K562 (cell line): ENCODE results near the gene DSE. TPM values are rescaled to one million over a fixed set of nuclear protein-coding genes. Genes with fewer than 3 reads are reported as not detected.

Source experiments
- ATAC-seq: fragments of 200-7000 bp; cut with Tn5 transposase; 3 replicates; pipeline ENCODE4 v1.9.1; 2020; ENCODE audit warnings: moderate library complexity
- BruUV-seq: library from RNA; stranded (reverse); fragments of 400-500 nt; replicated peaks from 2 replicates; lab custom pipeline; 2021; lab: Mats Ljungman, UMichigan
- CTCF ChIA-PET: fragments of 300-600 bp; formaldehyde crosslinking; extraction: SDS; loops from one replicate; lab custom pipeline; 2021; ENCODE audit warnings: low intra/inter-chr PET ratio; lab: Yijun Ruan, JAX
- POLR2A ChIA-PET: fragments of 300-600, 350-650 bp; sonication (Branson Sonifier 250); formaldehyde crosslinking; extraction: SDS; loops from one replicate; lab custom pipeline; 2021; ENCODE audit warnings: antibody characterized with exemption, inconsistent platforms; lab: Yijun Ruan, JAX
- DNase-seq, 4 experiments: peaks; one replicate each; pipeline versions ENCODE4 v3.0.0 to v3.0.0-alpha.2; 2011 to 2018; ENCODE audit warnings: low spot score in 3 of 4, mixed read lengths in 3 of 4; ENCODE audit errors: extremely low read depth in 1 of 4
- FAIRE-seq: peaks from 2 replicates; lab custom pipeline; 2011; peaks lifted over from hg19 to GRCh38; lab: Jason Lieb, UNC
- H2AFZ ChIP-seq: 2 replicates; pipeline ENCODE4 v1.6.0; 2011; ENCODE audit warnings: low read depth, low read length, control low read depth, inconsistent platforms
- H3K27ac ChIP-seq: fragments of 200-600 bp; 3 replicates; pipeline ENCODE4 v1.8.0; 2011; ENCODE audit warnings: low read depth, mild to moderate bottlenecking, control low read depth, inconsistent platforms, low read length, moderate library complexity, mixed read lengths; ENCODE audit errors: extremely low read depth
- H3K27me3 ChIP-seq, 2 experiments: fragments of 300-600 bp in 1 of 2; 2 replicates in 1 of 2; 3 replicates in 1 of 2; pipeline versions ENCODE4 v1.6.0 to v1.8.0; 2011; ENCODE audit warnings: inconsistent platforms in 2 of 2, low read length in 2 of 2, mild to moderate bottlenecking in 1 of 2, mixed read lengths in 1 of 2, moderate library complexity in 1 of 2; ENCODE audit not compliant: control insufficient read depth in 2 of 2, insufficient read depth in 2 of 2
- H3K36me3 ChIP-seq: fragments of 300-600 bp; 3 replicates; pipeline ENCODE4 v1.8.0; 2011; ENCODE audit warnings: mild to moderate bottlenecking, low read length, inconsistent platforms; ENCODE audit not compliant: control insufficient read depth, insufficient read depth
- H3K4me1 ChIP-seq, 2 experiments: fragments of 200-600 bp in 1 of 2; replicated peaks in 1 of 2; 2 replicates in 1 of 2; 3 replicates in 1 of 2; pipeline versions ENCODE4 v1.5.1 to v1.8.0; 2011; ENCODE audit warnings: inconsistent platforms in 2 of 2, low read length in 2 of 2, mild to moderate bottlenecking in 1 of 2, mixed read lengths in 1 of 2, moderate library complexity in 1 of 2; ENCODE audit not compliant: control insufficient read depth in 2 of 2, insufficient read depth in 2 of 2
- H3K4me2 ChIP-seq: 2 replicates; pipeline ENCODE4 v1.6.1; 2011; ENCODE audit warnings: low read length, control low read depth, inconsistent platforms, mixed read lengths; ENCODE audit not compliant: insufficient read depth
- H3K4me3 ChIP-seq: fragments of 200-600 bp; sonication (generic), shearing (Covaris generic); 2 replicates; pipeline ENCODE4 v1.5.1; 2016; ENCODE audit warnings: control low read depth, inconsistent platforms
- H3K79me2 ChIP-seq: fragments of 200-600 bp; 3 replicates; pipeline ENCODE4 v1.8.0; 2011; ENCODE audit warnings: low read length, inconsistent platforms; ENCODE audit not compliant: control insufficient read depth, insufficient read depth
- H3K9ac ChIP-seq, 2 experiments: 2 replicates each; pipeline versions ENCODE4 v1.6.0 to v1.6.1; 2011; ENCODE audit warnings: low read depth in 2 of 2, low read length in 2 of 2, control low read depth in 1 of 2, inconsistent platforms in 1 of 2, mild to moderate bottlenecking in 1 of 2, mixed read lengths in 1 of 2; ENCODE audit not compliant: insufficient read depth in 1 of 2
- H3K9me1 ChIP-seq: one replicate; pipeline ENCODE4 v1.6.0; 2011; ENCODE audit warnings: inconsistent platforms, mild to moderate bottlenecking, low read length, moderate library complexity; ENCODE audit not compliant: control insufficient read depth, insufficient read depth
- H3K9me3 ChIP-seq: replicated peaks from 2 replicates; pipeline ENCODE4 v1.5.1; 2011; ENCODE audit warnings: low read depth, low read length, inconsistent platforms; ENCODE audit not compliant: control insufficient read depth, insufficient read depth
- H4K20me1 ChIP-seq: replicated peaks from 2 replicates; pipeline ENCODE4 v1.6.1; 2011; ENCODE audit warnings: low read length, inconsistent platforms, mixed read lengths; ENCODE audit not compliant: control insufficient read depth, insufficient read depth
- CHD1 ChIP-seq: fragments of 200-600 bp; sonication (generic); IDR thresholded peaks from one replicate; pipeline ENCODE4 v1.6.1; 2012; ENCODE audit warnings: mild to moderate bottlenecking, moderate library complexity, low read length, inconsistent platforms
- CREM ChIP-seq: IDR thresholded peaks from 2 replicates; pipeline ENCODE4 v1.6.1; 2014; ENCODE audit warnings: antibody characterized with exemption, low read depth
- KHSRP ChIP-seq: fragments of 450-650 bp; IDR thresholded peaks from 2 replicates; pipeline ENCODE4 v1.6.1; 2017
- MTA3 ChIP-seq: fragments of 450-650 bp; formaldehyde crosslinking; IDR thresholded peaks from 2 replicates; pipeline ENCODE4 v1.6.1; 2017; ENCODE audit warnings: mild to moderate bottlenecking, borderline replicate concordance
- NFRKB ChIP-seq: fragments of 450-650 bp; IDR thresholded peaks from 2 replicates; pipeline ENCODE4 v1.6.1; 2016; ENCODE audit warnings: low read depth
- TEAD1 ChIP-seq, 2 experiments: fragments of 450-650 bp in 1 of 2; sonication (generic) in 1 of 2; formaldehyde crosslinking; IDR thresholded peaks; 2 replicates each; pipeline versions ENCODE4 v1.4.0 to v1.8.0; 2020 to 2022; ENCODE audit warnings: mild to moderate bottlenecking in 2 of 2, missing genetic modification reagents in 1 of 2
- WGBS: fragments of 100-300 bp; shearing (Covaris generic); methylation state at CpG from one replicate; pipeline ENCODE4 v1.1.6; 2016; ENCODE audit warnings: low coverage, mixed read lengths; ENCODE audit not compliant: insufficient coverage; ENCODE audit errors: missing lambda C conversion rate; 5-methylcytosine and 5-hydroxymethylcytosine counted together
- in situ Hi-C: fragments of 300-500 bp; cut with MboI; formaldehyde crosslinking; loops from 4 replicates; pipeline ENCODE4 v1.15.0; 2018; ENCODE audit warnings: inconsistent platforms, mixed read lengths
- intact Hi-C: fragments of 100-400 bp; cut with micrococcal nuclease; formaldehyde crosslinking; loops from 2 replicates; pipeline ENCODE4 v1.14.2; 2022
- polyA plus RNA-seq, 8 experiments: library from polyadenylated mRNA; depleted of rRNA in 4 of 8; stranded (reverse) in 5 of 8; unstranded in 3 of 8; fragments of >200 nt; fragmentation: Nextera tagmentation in 2 of 8; fragmentation: Illumina TruSeq in 1 of 8; extraction: Ambion mirVana in 2 of 8; extraction: Trizol in 1 of 8; gene quantifications; 2 replicates each; pipeline versions ENCODE4 v1.2.1 to v1.2.3, GENCODE V29; 2011 to 2014; ENCODE audit warnings: inconsistent platforms in 1 of 8, missing spikeins in 1 of 8
- total RNA-seq, 7 experiments: library from RNA; depleted of rRNA in 6 of 7; stranded (reverse); fragments of >200 nt in 6 of 7; fragmentation: Illumina TruSeq in 2 of 7; extraction: Trizol in 2 of 7; gene quantifications; 2 replicates each; pipeline versions ENCODE4 v1.2.1 to v1.2.3, GENCODE V29; 2011 to 2021; ENCODE audit warnings: low replicate concordance in 1 of 7
- TF ChIP-seq, protein P1 (sequence below): sonication (generic); formaldehyde crosslinking; IDR thresholded peaks from 2 replicates; pipeline ENCODE4 v1.5.0; 2020; ENCODE audit warnings: missing genetic modification reagents
- TF ChIP-seq, protein P2 (sequence below): fragments of 250-450 bp; sonication (Bioruptor Pico); IDR thresholded peaks from 2 replicates; pipeline ENCODE4 v1.5.0; 2021; ENCODE audit warnings: mild to moderate bottlenecking, moderate library complexity
- TF ChIP-seq, protein P3 (sequence below), 2 experiments: IDR thresholded peaks; 2 replicates each; pipeline ENCODE4 v1.6.1; 2012; ENCODE audit warnings: improper control_type of control experiment in 2 of 2, low read depth in 2 of 2, low read length in 2 of 2, borderline replicate concordance in 1 of 2

The DSE gene
- total and polyA plus RNA-seq, 9 of the 15 experiments (the other 6 are each of a cell fraction or from before 2014, with no cell fraction given): 0.49 to 1.7 (median 0.79) TPM

DNA sequence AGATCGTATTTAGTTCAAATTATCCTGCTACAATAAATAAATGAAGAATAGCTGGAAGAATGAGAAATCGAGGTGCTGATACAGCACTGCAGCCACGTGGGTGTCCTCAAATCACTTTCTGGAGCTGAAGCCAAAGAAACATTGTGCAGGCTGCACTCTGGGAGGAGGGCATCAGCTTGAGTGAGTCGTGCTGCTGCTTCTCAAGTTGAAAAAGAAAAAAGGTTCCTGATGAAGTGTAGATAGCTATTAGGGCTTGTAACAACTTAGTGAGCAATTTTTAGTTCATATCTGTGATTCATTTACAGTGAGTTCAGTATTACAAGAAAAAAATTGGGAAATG lies 40.5 kb downstream of the DSE start:
- ATAC-seq (no peak), FAIRE-seq (no peak), DNase-seq (no peak)
- Histone ChIP-seq H3K36me3 (no peaks in the 10 kb centered on the region), H3K9me1 (no peaks in the 10 kb centered on the region), H3K9me3 (no peaks in the 10 kb centered on the region; the same call in 1 of the 2 replicates), H3K27me3 (no peaks in the 10 kb centered on the region; a peak in 1 of 5 replicates), H4K20me1 (no peaks in the 10 kb centered on the region), H3K79me2 (no peaks in the 10 kb centered on the region), H3K4me3 (no peak overlapping the region), H3K4me1 (peaks cover 2 to 8% of the 10 kb centered on the region in 2 experiments; a peak in 2 of 5 replicates), H3K4me2 (no peak overlapping the region), H3K27ac (no peak overlapping the region), H3K9ac (no peak overlapping the region), H2AFZ (no peak overlapping the region)
- no TSS peak for BruUV-seq
- intact Hi-C loops: no loop called here
- WGBS: 2% methylated on average over 4 of the region's 4 CpGs
- in situ Hi-C loops: no loop called here
- ChIA-PET POLR2A (interaction anchor here (0.6 kb wide), 1 partner anchor 129 kb away, joined by 3 read pairs; no protein-coding TSS in a partner anchor), CTCF (no interaction called here)
- no peak for TF ChIP-seq NFRKB

DNA sequence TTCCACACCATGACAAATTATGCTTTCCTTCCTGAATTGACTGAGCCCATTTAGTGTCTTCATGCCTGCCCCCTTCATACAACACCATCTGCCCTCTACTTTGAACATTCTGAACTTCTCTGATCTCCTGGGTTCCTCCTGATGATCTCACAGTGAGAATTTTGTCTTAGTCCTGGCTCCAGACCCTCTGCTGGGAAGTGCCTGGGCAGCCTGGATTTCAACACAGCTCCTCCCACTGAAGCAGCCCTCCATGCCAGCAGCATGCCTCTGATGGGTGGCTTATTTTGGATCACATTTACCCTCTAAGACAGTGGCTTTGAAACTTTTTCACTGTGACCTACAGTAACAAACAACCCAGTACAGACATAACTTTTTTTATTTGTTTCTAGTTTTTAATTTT lies 41.5 kb downstream of the DSE start:
- Histone ChIP-seq H3K27me3 (no peaks in the 10 kb centered on the region; a peak in 1 of 5 replicates), H3K79me2 (no peaks in the 10 kb centered on the region), H2AFZ (no peak overlapping the region), H3K9ac (no peak overlapping the region), H3K36me3 (no peaks in the 10 kb centered on the region), H4K20me1 (no peaks in the 10 kb centered on the region), H3K4me3 (no peak overlapping the region), H3K4me2 (no peak overlapping the region), H3K27ac (no peak overlapping the region), H3K9me1 (no peaks in the 10 kb centered on the region), H3K9me3 (no peaks in the 10 kb centered on the region; the same call in 1 of the 2 replicates), H3K4me1 (peaks cover 0 to 4% of the 10 kb centered on the region in 2 experiments; a peak in 1 of 5 replicates)
- ATAC-seq: no peak
- intact Hi-C loops (no loop called here), in situ Hi-C loops (no loop called here)
- no peak for DNase-seq
- no peak for FAIRE-seq
- ChIA-PET CTCF (no interaction called here), POLR2A (no interaction called here)
- no TSS peak for BruUV-seq
- no peak for TF ChIP-seq CHD1
- TF ChIP-seq KHSRP: no peak
- no peak for TF ChIP-seq CREM
- TF ChIP-seq MTA3: no peak
- no peak for TF ChIP-seq TEAD1 (CRISPR knock-in tag; IDR thresholded peaks at IDR 0.05)
- TF ChIP-seq, protein P1, sequence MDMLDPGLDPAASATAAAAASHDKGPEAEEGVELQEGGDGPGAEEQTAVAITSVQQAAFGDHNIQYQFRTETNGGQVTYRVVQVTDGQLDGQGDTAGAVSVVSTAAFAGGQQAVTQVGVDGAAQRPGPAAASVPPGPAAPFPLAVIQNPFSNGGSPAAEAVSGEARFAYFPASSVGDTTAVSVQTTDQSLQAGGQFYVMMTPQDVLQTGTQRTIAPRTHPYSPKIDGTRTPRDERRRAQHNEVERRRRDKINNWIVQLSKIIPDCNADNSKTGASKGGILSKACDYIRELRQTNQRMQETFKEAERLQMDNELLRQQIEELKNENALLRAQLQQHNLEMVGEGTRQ (CRISPR knock-in tag): no peak
- TF ChIP-seq, protein P2, sequence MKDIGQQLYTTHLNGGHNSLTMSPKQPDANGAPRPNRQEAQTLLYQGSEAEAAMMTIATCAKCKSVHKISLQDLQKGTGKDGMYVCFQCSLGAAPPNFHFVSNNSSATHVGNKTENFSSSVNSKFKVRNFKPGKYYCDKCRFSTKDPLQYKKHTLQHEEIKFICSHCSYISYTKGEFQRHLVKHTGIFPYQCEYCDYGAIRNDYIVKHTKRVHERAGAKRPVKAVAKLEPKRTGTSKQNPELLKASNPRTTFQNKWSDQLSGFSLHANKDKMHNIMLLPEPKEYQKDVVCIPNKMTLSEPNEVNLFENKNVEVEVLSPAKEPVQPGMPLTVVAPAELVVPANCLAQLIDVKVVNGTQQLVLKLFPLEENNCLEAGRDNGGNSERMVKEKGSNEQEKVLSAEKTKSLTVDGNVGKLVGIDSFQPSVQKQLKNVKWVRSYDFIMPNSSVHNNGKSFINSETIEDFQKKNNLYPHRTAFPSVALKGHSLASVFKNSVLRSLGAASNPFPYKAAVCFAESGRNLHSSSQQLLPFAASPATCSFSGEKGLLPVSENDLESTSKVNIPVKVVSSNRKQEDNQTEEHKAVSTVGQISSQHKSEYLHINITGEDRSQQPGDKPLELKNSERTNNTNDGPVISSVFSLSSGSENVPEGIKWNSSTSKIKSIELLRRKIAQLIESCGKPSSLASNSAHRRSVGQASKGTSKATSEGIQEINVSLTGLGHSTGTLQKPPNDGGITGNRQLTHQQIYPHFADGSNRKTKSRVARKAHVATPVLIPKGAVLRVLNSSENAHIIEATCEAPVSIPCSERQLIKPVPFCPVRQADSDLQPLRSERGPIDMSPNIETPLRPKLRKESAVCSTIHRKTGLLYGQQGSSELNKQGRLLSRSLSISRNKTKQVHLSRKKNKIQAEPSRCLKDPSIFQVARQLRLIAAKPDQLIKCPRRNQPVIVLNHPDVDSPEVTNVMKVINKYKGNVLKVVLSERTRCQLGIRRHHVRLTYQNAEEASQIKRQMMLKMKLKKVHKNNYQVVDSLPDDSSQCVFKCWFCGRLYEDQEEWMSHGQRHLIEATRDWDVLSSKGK (CRISPR knock-in tag): no peak
- TF ChIP-seq, protein P3, sequence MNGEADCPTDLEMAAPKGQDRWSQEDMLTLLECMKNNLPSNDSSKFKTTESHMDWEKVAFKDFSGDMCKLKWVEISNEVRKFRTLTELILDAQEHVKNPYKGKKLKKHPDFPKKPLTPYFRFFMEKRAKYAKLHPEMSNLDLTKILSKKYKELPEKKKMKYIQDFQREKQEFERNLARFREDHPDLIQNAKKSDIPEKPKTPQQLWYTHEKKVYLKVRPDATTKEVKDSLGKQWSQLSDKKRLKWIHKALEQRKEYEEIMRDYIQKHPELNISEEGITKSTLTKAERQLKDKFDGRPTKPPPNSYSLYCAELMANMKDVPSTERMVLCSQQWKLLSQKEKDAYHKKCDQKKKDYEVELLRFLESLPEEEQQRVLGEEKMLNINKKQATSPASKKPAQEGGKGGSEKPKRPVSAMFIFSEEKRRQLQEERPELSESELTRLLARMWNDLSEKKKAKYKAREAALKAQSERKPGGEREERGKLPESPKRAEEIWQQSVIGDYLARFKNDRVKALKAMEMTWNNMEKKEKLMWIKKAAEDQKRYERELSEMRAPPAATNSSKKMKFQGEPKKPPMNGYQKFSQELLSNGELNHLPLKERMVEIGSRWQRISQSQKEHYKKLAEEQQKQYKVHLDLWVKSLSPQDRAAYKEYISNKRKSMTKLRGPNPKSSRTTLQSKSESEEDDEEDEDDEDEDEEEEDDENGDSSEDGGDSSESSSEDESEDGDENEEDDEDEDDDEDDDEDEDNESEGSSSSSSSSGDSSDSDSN (IDR thresholded peaks at IDR 0.05; ENCODE audit: borderline replicate concordance in 1 of 2, low read depth in 2 of 2, low read length in 2 of 2): no peak
